ENCODE measurements around the gene IFT22. TPM values are rescaled to one million over a fixed set of nuclear protein-coding genes. Genes with fewer than 3 reads are reported as not detected.

Gene IFT22
- total and polyA plus RNA-seq, 2 experiments from 2014 or later: 13.8 to 38.8 TPM

GRCh38 chr7:101370836-101371235, 49.2 kb upstream of the IFT22 start (continued):
- TF ChIP-seq ETS1 (IDR thresholded peaks at IDR 0.05): no peak
- TF ChIP-seq ZNF331 (CRISPR knock-in tag; IDR thresholded peaks at IDR 0.05; ENCODE audit: low read depth): no peak
- no peak for TF ChIP-seq NANOG (IDR thresholded peaks at IDR 0.05; ENCODE audit: borderline replicate concordance)

- Histone ChIP-seq H3K4me1 (ENCODE audit: insufficient read depth) (peaks cover 18% of the 10 kb centered on the region; the same call in 1 of the 2 replicates), H3K36me3 (ENCODE audit: insufficient read depth) (no peaks in the 10 kb centered on the region), H3K9me2 (ENCODE audit: insufficient read depth) (no peaks in the 10 kb centered on the region), H3K4me3 (no peak overlapping the region), H3K79me2 (replicated peaks; ENCODE audit: insufficient read depth) (peaks cover 83% of the 10 kb centered on the region), H3F3A (replicated peaks; ENCODE audit: low read depth) (no peaks in the 10 kb centered on the region), H2AFZ (no peak overlapping the region), H3K27ac (ENCODE audit: low read depth) (peak overlapping the region; percentile 78; the same call in 1 of the 2 replicates), H4K20me1 (replicated peaks; ENCODE audit: insufficient read depth) (peaks cover 7% of the 10 kb centered on the region; the same call in 1 of the 2 replicates), H3K27me3 (ENCODE audit: insufficient read depth) (no peaks in the 10 kb centered on the region), H3K4me2 (no peak overlapping the region)
- peaks cover 29% of the 10 kb centered on the region for H3K4me1 Mint-ChIP-seq
- H3K4me3 Mint-ChIP-seq: no peak overlapping the region; the same call in 2 of the 3 replicates
- no peak overlapping the region for H3K27ac Mint-ChIP-seq
- peaks cover 9% of the 10 kb centered on the region; the same call in 2 of the 3 replicates for H3K9me3 Mint-ChIP-seq
- H3K27me3 Mint-ChIP-seq (ENCODE audit: insufficient read depth, low read depth, poor library complexity): peaks cover 2% of the 10 kb centered on the region
- ATAC-seq: no peak
- peak; percentile 66 for DNase-seq (ENCODE audit: low spot score)
- H3K36me3 Mint-ChIP-seq (ENCODE audit: low read depth): peaks cover 58% of the 10 kb centered on the region
- TF ChIP-seq CTCF (conservative IDR thresholded peaks at IDR 0.05; ENCODE audit: low read depth in 2 of 2): no peak
- TF ChIP-seq JUNB (IDR thresholded peaks at IDR 0.05; ENCODE audit: unreplicated experiment): no peak
- no peak for TF ChIP-seq ZNF114 (CRISPR knock-in tag; IDR thresholded peaks at IDR 0.05)
- no peak for TF ChIP-seq ZNF331 (CRISPR knock-in tag; IDR thresholded peaks at IDR 0.05; ENCODE audit: low read depth)
- no peak for TF ChIP-seq STAT1 (IDR thresholded peaks at IDR 0.05; ENCODE audit: unreplicated experiment)
- TF ChIP-seq, protein P1, sequence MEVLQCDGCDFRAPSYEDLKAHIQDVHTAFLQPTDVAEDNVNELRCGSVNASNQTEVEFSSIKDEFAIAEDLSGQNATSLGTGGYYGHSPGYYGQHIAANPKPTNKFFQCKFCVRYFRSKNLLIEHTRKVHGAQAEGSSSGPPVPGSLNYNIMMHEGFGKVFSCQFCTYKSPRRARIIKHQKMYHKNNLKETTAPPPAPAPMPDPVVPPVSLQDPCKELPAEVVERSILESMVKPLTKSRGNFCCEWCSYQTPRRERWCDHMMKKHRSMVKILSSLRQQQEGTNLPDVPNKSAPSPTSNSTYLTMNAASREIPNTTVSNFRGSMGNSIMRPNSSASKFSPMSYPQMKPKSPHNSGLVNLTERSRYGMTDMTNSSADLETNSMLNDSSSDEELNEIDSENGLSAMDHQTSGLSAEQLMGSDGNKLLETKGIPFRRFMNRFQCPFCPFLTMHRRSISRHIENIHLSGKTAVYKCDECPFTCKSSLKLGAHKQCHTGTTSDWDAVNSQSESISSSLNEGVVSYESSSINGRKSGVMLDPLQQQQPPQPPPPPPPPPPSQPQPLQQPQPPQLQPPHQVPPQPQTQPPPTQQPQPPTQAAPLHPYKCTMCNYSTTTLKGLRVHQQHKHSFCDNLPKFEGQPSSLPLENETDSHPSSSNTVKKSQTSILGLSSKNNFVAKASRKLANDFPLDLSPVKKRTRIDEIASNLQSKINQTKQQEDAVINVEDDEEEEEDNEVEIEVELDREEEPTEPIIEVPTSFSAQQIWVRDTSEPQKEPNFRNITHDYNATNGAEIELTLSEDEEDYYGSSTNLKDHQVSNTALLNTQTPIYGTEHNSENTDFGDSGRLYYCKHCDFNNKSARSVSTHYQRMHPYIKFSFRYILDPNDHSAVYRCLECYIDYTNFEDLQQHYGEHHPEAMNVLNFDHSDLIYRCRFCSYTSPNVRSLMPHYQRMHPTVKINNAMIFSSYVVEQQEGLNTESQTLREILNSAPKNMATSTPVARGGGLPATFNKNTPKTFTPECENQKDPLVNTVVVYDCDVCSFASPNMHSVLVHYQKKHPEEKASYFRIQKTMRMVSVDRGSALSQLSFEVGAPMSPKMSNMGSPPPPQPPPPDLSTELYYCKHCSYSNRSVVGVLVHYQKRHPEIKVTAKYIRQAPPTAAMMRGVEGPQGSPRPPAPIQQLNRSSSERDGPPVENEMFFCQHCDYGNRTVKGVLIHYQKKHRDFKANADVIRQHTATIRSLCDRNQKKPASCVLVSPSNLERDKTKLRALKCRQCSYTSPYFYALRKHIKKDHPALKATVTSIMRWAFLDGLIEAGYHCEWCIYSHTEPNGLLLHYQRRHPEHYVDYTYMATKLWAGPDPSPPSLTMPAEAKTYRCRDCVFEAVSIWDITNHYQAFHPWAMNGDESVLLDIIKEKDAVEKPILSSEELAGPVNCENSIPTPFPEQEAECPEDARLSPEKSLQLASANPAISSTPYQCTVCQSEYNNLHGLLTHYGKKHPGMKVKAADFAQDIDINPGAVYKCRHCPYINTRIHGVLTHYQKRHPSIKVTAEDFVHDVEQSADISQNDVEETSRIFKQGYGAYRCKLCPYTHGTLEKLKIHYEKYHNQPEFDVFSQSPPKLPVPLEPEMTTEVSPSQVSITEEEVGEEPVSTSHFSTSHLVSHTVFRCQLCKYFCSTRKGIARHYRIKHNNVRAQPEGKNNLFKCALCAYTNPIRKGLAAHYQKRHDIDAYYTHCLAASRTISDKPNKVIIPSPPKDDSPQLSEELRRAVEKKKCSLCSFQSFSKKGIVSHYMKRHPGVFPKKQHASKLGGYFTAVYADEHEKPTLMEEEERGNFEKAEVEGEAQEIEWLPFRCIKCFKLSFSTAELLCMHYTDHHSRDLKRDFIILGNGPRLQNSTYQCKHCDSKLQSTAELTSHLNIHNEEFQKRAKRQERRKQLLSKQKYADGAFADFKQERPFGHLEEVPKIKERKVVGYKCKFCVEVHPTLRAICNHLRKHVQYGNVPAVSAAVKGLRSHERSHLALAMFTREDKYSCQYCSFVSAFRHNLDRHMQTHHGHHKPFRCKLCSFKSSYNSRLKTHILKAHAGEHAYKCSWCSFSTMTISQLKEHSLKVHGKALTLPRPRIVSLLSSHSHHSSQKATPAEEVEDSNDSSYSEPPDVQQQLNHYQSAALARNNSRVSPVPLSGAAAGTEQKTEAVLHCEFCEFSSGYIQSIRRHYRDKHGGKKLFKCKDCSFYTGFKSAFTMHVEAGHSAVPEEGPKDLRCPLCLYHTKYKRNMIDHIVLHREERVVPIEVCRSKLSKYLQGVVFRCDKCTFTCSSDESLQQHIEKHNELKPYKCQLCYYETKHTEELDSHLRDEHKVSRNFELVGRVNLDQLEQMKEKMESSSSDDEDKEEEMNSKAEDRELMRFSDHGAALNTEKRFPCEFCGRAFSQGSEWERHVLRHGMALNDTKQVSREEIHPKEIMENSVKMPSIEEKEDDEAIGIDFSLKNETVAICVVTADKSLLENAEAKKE (CRISPR knock-in tag; IDR thresholded peaks at IDR 0.05): no peak
- TF ChIP-seq, protein P2, sequence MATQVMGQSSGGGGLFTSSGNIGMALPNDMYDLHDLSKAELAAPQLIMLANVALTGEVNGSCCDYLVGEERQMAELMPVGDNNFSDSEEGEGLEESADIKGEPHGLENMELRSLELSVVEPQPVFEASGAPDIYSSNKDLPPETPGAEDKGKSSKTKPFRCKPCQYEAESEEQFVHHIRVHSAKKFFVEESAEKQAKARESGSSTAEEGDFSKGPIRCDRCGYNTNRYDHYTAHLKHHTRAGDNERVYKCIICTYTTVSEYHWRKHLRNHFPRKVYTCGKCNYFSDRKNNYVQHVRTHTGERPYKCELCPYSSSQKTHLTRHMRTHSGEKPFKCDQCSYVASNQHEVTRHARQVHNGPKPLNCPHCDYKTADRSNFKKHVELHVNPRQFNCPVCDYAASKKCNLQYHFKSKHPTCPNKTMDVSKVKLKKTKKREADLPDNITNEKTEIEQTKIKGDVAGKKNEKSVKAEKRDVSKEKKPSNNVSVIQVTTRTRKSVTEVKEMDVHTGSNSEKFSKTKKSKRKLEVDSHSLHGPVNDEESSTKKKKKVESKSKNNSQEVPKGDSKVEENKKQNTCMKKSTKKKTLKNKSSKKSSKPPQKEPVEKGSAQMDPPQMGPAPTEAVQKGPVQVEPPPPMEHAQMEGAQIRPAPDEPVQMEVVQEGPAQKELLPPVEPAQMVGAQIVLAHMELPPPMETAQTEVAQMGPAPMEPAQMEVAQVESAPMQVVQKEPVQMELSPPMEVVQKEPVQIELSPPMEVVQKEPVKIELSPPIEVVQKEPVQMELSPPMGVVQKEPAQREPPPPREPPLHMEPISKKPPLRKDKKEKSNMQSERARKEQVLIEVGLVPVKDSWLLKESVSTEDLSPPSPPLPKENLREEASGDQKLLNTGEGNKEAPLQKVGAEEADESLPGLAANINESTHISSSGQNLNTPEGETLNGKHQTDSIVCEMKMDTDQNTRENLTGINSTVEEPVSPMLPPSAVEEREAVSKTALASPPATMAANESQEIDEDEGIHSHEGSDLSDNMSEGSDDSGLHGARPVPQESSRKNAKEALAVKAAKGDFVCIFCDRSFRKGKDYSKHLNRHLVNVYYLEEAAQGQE (IDR thresholded peaks at IDR 0.05; ENCODE audit: unreplicated experiment): no peak
- no peak for TF ChIP-seq NANOG (IDR thresholded peaks at IDR 0.05; ENCODE audit: borderline replicate concordance)
- TF ChIP-seq EZH2 (IDR thresholded peaks at IDR 0.05; ENCODE audit: low read depth, unreplicated experiment): no peak
- no peak for TF ChIP-seq POLR2AphosphoS5 (IDR thresholded peaks at IDR 0.05; ENCODE audit: low read depth)
- no peak for TF ChIP-seq CREB1 (CRISPR knock-in tag; IDR thresholded peaks at IDR 0.05; ENCODE audit: low read depth)
These were observed 47.0 kb upstream of the IFT22 start for GRCh38 chr7:101368422-101369165.
